C4-2B (cell line): ENCODE measurements around the gene ZNF467.

Experiments
- CTCF ChIP-seq: fragments of 450-650 bp; conservative IDR thresholded peaks from 2 replicates; pipeline ENCODE4 v1.5.1; 2017; ENCODE audit warnings: mild to moderate bottlenecking
- ZFX ChIP-seq: fragments of 450-650 bp; IDR thresholded peaks from 2 replicates; pipeline ENCODE4 v1.6.1; 2017

- no peak for TF ChIP-seq CTCF
- TF ChIP-seq ZFX: no peak
Measured at GRCh38 chr7:149782682-149783345, 9.4 kb upstream of the ZNF467 start.
